ENCODE results near the gene ASCC3.
"Not testable (repeated sequence)": the region's sequence is repeated elsewhere in the genome, so short reads cannot be mapped to it uniquely, and the experiment has no call there.

DNA sequence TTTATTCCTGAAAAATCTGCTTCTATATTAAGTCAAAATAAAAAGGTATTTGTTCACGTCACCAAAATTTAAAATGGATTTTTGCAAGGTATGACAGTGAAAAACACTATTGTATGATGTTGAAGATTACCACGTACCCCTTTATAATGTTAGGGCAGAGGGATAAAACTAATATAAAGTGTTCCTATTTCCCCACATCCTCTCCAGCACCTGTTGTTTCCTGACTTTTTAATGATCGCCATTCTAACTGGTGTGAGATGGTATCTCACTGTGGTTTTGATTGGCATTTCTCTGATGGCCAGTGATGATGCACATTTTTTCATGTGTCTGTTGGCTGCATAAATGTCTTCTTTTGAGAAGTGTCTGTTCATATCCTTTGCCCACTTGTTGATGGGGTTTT is 240.0 kb downstream of the ASCC3 start:
- TF ChIP-seq POLR2A (IDR thresholded peaks at IDR 0.05; ENCODE audit: low read length); GATA1 (IDR thresholded peaks at IDR 0.05; ENCODE audit: low read depth, low read length): not testable (repeated sequence)

Measured in erythroblast (primary cell).